GM12878 (cell line): ENCODE data around the gene HSD11B1. TPM values are rescaled to one million over a fixed set of nuclear protein-coding genes. Genes with fewer than 3 reads are reported as not detected.
A peak's percentile ranks its signal among the peaks of the same experiment; 100 is the strongest.

Source experiments
- CREB1 ChIP-seq: IDR thresholded peaks from 2 replicates; pipeline ENCODE4 v1.6.1; 2012; ENCODE audit warnings: low read depth, mild to moderate bottlenecking, inconsistent platforms
- E2F4 ChIP-seq: IDR thresholded peaks from 2 replicates; pipeline ENCODE4 v1.6.1; 2012; ENCODE audit warnings: low read depth, low read length, improper control_type of control experiment
- E4F1 ChIP-seq: fragments of 450-650 bp; IDR thresholded peaks from 2 replicates; pipeline ENCODE4 v1.6.1; 2018; ENCODE audit warnings: borderline replicate concordance, mild to moderate bottlenecking; ENCODE audit not compliant: partially characterized antibody
- EED ChIP-seq: sonication (generic); IDR thresholded peaks from 2 replicates; pipeline ENCODE4 v1.6.1; 2016; ENCODE audit warnings: antibody characterized with exemption, low read depth
- FOS ChIP-seq: IDR thresholded peaks from 3 replicates; pipeline ENCODE4 v1.6.1; 2011; ENCODE audit warnings: borderline replicate concordance; ENCODE audit not compliant: insufficient read length; ENCODE audit errors: extremely low read depth
- HDAC2 ChIP-seq: fragments of 200-600 bp; sonication (generic); IDR thresholded peaks from 2 replicates; pipeline ENCODE4 v1.6.1; 2017
- IRF5 ChIP-seq: fragments of 450-650 bp; IDR thresholded peaks from 2 replicates; pipeline ENCODE4 v1.6.1; 2017; ENCODE audit warnings: borderline replicate concordance
- MXI1 ChIP-seq: fragments of 150-350 bp; IDR thresholded peaks from 2 replicates; pipeline ENCODE4 v1.6.1; 2011; ENCODE audit warnings: low read depth, mild to moderate bottlenecking, inconsistent platforms, low read length, improper control_type of control experiment
- MYC ChIP-seq: IDR thresholded peaks from 2 replicates; pipeline ENCODE4 v1.6.1; 2011; ENCODE audit warnings: mild to moderate bottlenecking, low read length, moderate library complexity, inconsistent platforms; ENCODE audit not compliant: insufficient read depth, insufficient replicate concordance, insufficient read length, severe bottlenecking
- NFIC ChIP-seq: IDR thresholded peaks from 2 replicates; pipeline ENCODE4 v1.6.1; 2012; ENCODE audit warnings: low read depth, mild to moderate bottlenecking, inconsistent platforms, low read length, moderate library complexity
- NFYA ChIP-seq: IDR thresholded peaks from 2 replicates; pipeline ENCODE4 v1.6.1; 2011; ENCODE audit warnings: low read depth, mild to moderate bottlenecking, low read length, improper control_type of control experiment, borderline replicate concordance
- NR2C1 ChIP-seq: fragments of 450-650 bp; IDR thresholded peaks from 2 replicates; pipeline ENCODE4 v1.6.1; 2017; ENCODE audit warnings: antibody characterized with exemption, mild to moderate bottlenecking, moderate library complexity
- PML ChIP-seq: IDR thresholded peaks from 2 replicates; pipeline ENCODE4 v1.6.1; 2012; ENCODE audit warnings: low read length, inconsistent platforms
- RBBP5 ChIP-seq: fragments of 200-600 bp; sonication (generic); conservative IDR thresholded peaks from 2 replicates; pipeline ENCODE4 v1.6.1; 2016
- RELA ChIP-seq: fragments of 450-650 bp; IDR thresholded peaks from 2 replicates; pipeline ENCODE4 v1.8.0; 2014; ENCODE audit warnings: borderline replicate concordance; ENCODE audit not compliant: partially characterized antibody
- RELB ChIP-seq: fragments of 450-650 bp; IDR thresholded peaks from 2 replicates; pipeline ENCODE4 v1.6.1; 2017; ENCODE audit warnings: low read depth, mild to moderate bottlenecking, moderate library complexity
- TARDBP ChIP-seq: IDR thresholded peaks from 2 replicates; pipeline ENCODE4 v1.6.1; 2016; ENCODE audit warnings: borderline replicate concordance
- USF2 ChIP-seq: IDR thresholded peaks from 2 replicates; pipeline ENCODE4 v1.6.1; 2011; ENCODE audit warnings: low read depth, low read length, improper control_type of control experiment, borderline replicate concordance
- YY1 ChIP-seq: IDR thresholded peaks from 2 replicates; pipeline ENCODE4 v1.6.1; 2011; ENCODE audit warnings: low read depth, mild to moderate bottlenecking, low read length
- ZNF24 ChIP-seq: fragments of 450-650 bp; IDR thresholded peaks from 2 replicates; pipeline ENCODE4 v1.6.1; 2017; ENCODE audit warnings: antibody characterized with exemption, mild to moderate bottlenecking
- polyA plus RNA-seq, 11 experiments: library from polyadenylated mRNA; depleted of rRNA in 4 of 11; unstranded in 6 of 11; stranded (reverse) in 5 of 11; fragments of >200 nt; fragmentation: Nextera tagmentation in 4 of 11; fragmentation: Illumina TruSeq in 1 of 11; extraction: Ambion mirVana in 4 of 11; extraction: Trizol in 1 of 11; gene quantifications; 1 replicate in 1 of 11; 2 replicates in 10 of 11; pipeline versions ENCODE4 v1.2.1 to v1.2.3, GENCODE V29; 2011 to 2016; ENCODE audit warnings: inconsistent platforms in 2 of 11, missing spikeins in 2 of 11, low read depth in 1 of 11
- total RNA-seq, 4 experiments: library from RNA; depleted of rRNA in 3 of 4; stranded (reverse); fragments of >200 nt in 3 of 4; fragmentation: Illumina TruSeq in 1 of 4; extraction: Trizol in 1 of 4; gene quantifications; 2 replicates each; pipeline versions ENCODE4 v1.2.1 to v1.2.3, GENCODE V29; 2013 to 2021

Gene HSD11B1
- total and polyA plus RNA-seq, 10 of the 15 experiments (the other 5 are each of a cell fraction or from before 2014, with no cell fraction given), result 0.04 to 0.27 (median 0.15) TPM; not detected in 7

GRCh38 chr1:209768354-209768774 lies 63.7 kb downstream of the HSD11B1 start (continued):
- TF ChIP-seq RBBP5 (no peak), MXI1 (no peak), TARDBP (no peak), NR2C1 (no peak), CREB1 (no peak), IRF5 (no peak), YY1 (no peak; the same call in 1 of the 2 replicates), E2F4 (no peak), RELB (peak; percentile 57; the same call in 1 of the 2 replicates), FOS (no peak), EED (peak; percentile 81), ZNF24 (no peak), HDAC2 (no peak), MYC (no peak), NFIC (no peak), RELA (no peak), USF2 (no peak), NFYA (no peak), PML (peak; percentile 62; the same call in 1 of the 2 replicates), E4F1 (no peak)
